CD8-positive, alpha-beta memory T cell (primary cell): Measurements from ENCODE around the gene ZBTB7A. TPM values are rescaled to one million over a fixed set of nuclear protein-coding genes. Genes with fewer than 3 reads are reported as not detected.

Source experiments
- CTCF ChIA-PET: fragments of 350-600 bp; sonication (Branson Sonifier 250); formaldehyde crosslinking; loops from one replicate; lab custom pipeline; 2021; ENCODE audit warnings: antibody characterized with exemption; lab: Charles Lee
- POLR2A ChIA-PET: fragments of 350-600 bp; sonication (Branson Sonifier 250); formaldehyde crosslinking; loops from one replicate; lab custom pipeline; 2021; ENCODE audit warnings: antibody characterized with exemption; lab: Charles Lee
- DNase-seq, 5 donors: peaks; one replicate each; pipeline versions ENCODE4 v3.0.0 to v3.0.0-alpha.2; 2020 to 2022; ENCODE audit warnings: mixed read lengths in 1 of 5
- H3K27ac ChIP-seq: one replicate; pipeline ENCODE4 v1.7.0; 2013; ENCODE audit warnings: low read depth, mild to moderate bottlenecking, low read length, moderate library complexity
- H3K27me3 ChIP-seq: 2 replicates; pipeline ENCODE4 v1.7.0; 2013; ENCODE audit warnings: low read length, mild to moderate bottlenecking; ENCODE audit not compliant: insufficient read depth, poor library complexity, severe bottlenecking
- H3K36me3 ChIP-seq: 2 replicates; pipeline ENCODE4 v1.7.0; 2013; ENCODE audit warnings: mild to moderate bottlenecking, low read length, moderate library complexity; ENCODE audit not compliant: insufficient read depth
- H3K4me1 ChIP-seq: 2 replicates; pipeline ENCODE4 v1.7.0; 2013; ENCODE audit warnings: mild to moderate bottlenecking, low read length, moderate library complexity; ENCODE audit not compliant: insufficient read depth
- H3K4me3 ChIP-seq: 2 replicates; pipeline ENCODE4 v1.7.0; 2013; ENCODE audit warnings: mild to moderate bottlenecking, low read length
- H3K9me3 ChIP-seq: 2 replicates; pipeline ENCODE4 v1.7.0; 2013; ENCODE audit warnings: mild to moderate bottlenecking, low read length
- H3K27ac Mint-ChIP-seq, 8 donors: one replicate each; pipeline ENCODE4 v1.8.0; 2020 to 2021; ENCODE audit warnings: mixed read lengths in 8 of 8, mild to moderate bottlenecking in 6 of 8, inconsistent platforms in 3 of 8, moderate library complexity in 3 of 8
- H3K27me3 Mint-ChIP-seq, 2 donors: one replicate each; pipeline ENCODE4 v1.8.0; 2020 to 2021; ENCODE audit warnings: mixed read lengths in 2 of 2, mild to moderate bottlenecking in 1 of 2, moderate library complexity in 1 of 2
- H3K36me3 Mint-ChIP-seq, 3 donors: one replicate each; pipeline ENCODE4 v1.8.0; 2020 to 2021; ENCODE audit warnings: mixed read lengths in 3 of 3, inconsistent platforms in 1 of 3, mild to moderate bottlenecking in 1 of 3
- H3K4me1 Mint-ChIP-seq, 3 donors: one replicate each; pipeline ENCODE4 v1.8.0; 2020 to 2021; ENCODE audit warnings: mixed read lengths in 3 of 3, inconsistent platforms in 1 of 3, mild to moderate bottlenecking in 1 of 3
- H3K4me3 Mint-ChIP-seq, 7 donors: one replicate each; pipeline ENCODE4 v1.8.0; 2020 to 2021; ENCODE audit warnings: mixed read lengths in 7 of 7, mild to moderate bottlenecking in 6 of 7, moderate library complexity in 4 of 7, inconsistent platforms in 2 of 7
- H3K9me3 Mint-ChIP-seq, 5 donors: one replicate each; pipeline ENCODE4 v1.8.0; 2020 to 2022; ENCODE audit warnings: mixed read lengths in 5 of 5, mild to moderate bottlenecking in 3 of 5, moderate library complexity in 2 of 5, inconsistent platforms in 1 of 5
- polyA plus RNA-seq: library from polyadenylated mRNA; unstranded; fragments of 300-500 nt; fragmentation: Illumina TruSeq; gene quantifications from one replicate; pipeline ENCODE4 v1.2.3, GENCODE V29; 2021
- total RNA-seq, 2 experiments: library from RNA; stranded (reverse); gene quantifications; one replicate each; pipeline ENCODE4 v1.2.3, GENCODE V29; 2021

The ZBTB7A gene
- total and polyA plus RNA-seq, 3 experiments from 2014 or later = 44.1 to 86.1 (median 46.8) TPM

DNA sequence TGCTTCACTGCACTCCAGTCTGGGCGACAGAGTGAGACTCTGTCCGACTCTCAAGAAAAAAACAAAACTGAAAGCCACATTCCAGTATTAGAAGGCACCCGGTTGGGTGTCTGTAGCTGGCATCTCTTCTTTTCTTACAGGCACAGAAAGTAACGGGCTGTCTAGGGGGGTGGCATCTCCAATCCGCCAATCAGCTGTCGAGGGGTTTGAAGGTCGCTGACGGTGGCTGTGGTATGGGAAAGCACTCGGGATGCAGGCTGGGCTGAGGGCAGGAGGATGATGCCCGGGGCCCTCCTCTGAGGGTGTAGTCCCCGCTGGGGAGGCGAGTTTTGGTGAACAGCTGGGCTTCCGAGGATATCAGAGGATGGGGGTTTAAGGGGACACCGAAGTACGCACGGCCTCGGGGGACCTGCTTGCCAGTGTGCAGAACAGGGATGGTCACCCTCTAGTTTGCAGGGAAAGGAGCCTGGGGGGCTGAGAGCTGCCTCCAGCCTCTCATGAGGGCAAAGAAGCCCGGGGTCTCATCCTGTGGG is 27.0 kb upstream of the ZBTB7A start:
- H3K9me3 Mint-ChIP-seq = no peaks in the 10 kb centered on the region
- no peak overlapping the region for H3K4me3 ChIP-seq
- no peaks in the 10 kb centered on the region for H3K27me3 ChIP-seq
- peaks cover 13% of the 10 kb centered on the region for H3K4me1 ChIP-seq
- ChIA-PET CTCF (interaction anchor here (2.5 kb wide), 1 partner anchor 46 kb away, joined by 7 read pairs; no protein-coding TSS in a partner anchor), POLR2A (interaction anchor here (2.9 kb wide), 1 partner anchor 11 kb away, joined by 16 read pairs; no protein-coding TSS in a partner anchor)
- H3K27ac Mint-ChIP-seq = peak overlapping the region in 3 of 8 donors; percentile 42 to 87 (median 75)
- H3K27me3 Mint-ChIP-seq = no peaks in the 10 kb centered on the region
- peaks cover 0 to 29% (median 0%) of the 10 kb centered on the region in 3 donors for H3K36me3 Mint-ChIP-seq
- no peak for DNase-seq
- no peaks in the 10 kb centered on the region for H3K9me3 ChIP-seq
- peaks cover 12 to 14% (median 13%) of the 10 kb centered on the region in 3 donors for H3K4me1 Mint-ChIP-seq
- no peak overlapping the region for H3K27ac ChIP-seq
- H3K4me3 Mint-ChIP-seq = no peak overlapping the region
- H3K36me3 ChIP-seq = no peaks in the 10 kb centered on the region

DNA sequence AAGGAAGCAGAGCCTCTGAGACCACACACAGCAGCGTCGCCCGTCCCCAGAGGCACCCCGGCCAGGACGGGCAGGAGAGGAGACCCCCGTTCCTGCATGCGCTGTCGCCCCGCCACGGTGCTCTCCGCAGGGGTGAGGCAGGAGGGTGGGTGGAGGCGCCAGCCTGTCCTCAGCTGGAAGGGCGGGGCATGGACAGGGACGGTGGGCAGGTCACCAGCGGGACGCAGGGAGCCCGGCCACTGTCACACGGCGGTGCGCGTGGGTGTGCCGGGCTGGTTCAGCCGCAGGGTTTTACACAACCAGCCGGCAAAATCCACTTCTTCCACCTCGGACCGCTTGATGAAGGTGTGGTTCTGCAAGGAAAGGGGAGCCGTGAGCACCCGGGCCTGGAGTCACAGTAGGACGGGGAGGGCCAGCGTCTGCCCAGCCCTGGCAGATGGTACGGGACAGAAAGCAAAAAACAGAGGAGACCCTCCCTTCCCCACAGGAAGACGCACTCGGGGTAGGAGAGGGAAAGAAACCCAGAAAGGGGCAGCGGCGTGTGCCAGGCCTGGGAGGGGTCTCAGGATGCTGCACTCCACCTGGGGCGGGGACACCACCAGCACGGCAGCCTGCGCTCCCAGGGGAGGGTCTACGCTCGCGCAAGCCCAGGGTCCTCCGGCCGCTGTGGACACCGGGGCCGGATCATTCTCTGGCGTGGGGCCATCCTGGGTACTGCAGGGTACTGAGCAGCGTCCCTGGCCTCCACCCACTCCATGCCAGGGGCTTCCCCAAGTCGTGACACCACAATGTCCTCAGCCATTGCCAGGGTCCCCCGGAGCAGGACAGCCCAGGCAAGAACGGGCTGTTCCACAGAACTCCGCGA is 23.9 kb upstream of the ZBTB7A start:
- H3K27ac Mint-ChIP-seq = peak overlapping the region in 4 of 8 donors; percentile 22 to 96 (median 78)
- POLR2A ChIA-PET = interaction anchor here (1.6 to 2.1 kb wide), 4 partner anchors 13 to 23 kb away, joined by 4 to 27 read pairs (median 15); partner anchors contain the start of gene ZBTB7A

DNA sequence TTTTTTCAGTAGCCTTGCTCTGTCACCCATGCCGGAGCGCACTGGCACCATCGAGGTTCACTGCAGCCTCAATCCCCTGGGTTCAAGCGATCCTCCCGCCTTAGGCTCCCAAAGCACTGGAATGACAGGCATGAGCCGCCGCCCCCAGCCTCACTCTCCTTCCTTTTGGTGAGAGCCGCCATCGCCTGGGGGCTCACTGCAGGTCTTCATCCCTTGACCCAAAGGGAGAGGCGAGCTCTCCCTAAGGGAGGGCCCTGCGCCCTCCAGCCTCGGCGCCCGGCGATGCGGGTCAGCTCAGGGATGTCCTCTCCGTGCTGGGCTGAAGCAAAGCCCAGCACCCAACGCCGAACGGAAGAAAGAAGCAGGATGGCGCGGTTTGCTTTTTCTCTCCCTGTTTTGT is 23.2 kb upstream of the ZBTB7A start:
- no peaks in the 10 kb centered on the region for H3K27me3 Mint-ChIP-seq
- POLR2A ChIA-PET = interaction anchor here (0.9 to 2.1 kb wide), 6 partner anchors 12 to 105 kb away, joined by 3 to 27 read pairs (median 5); partner anchors contain the start of genes EEF2 and ZBTB7A
- Histone ChIP-seq H3K4me1 (peaks cover 43% of the 10 kb centered on the region), H3K4me3 (no peak overlapping the region), H3K27me3 (no peaks in the 10 kb centered on the region), H3K36me3 (no peaks in the 10 kb centered on the region), H3K9me3 (no peaks in the 10 kb centered on the region), H3K27ac (no peak overlapping the region)
- peaks cover 0 to 8% (median 0%) of the 10 kb centered on the region in 3 donors for H3K36me3 Mint-ChIP-seq
- H3K4me1 Mint-ChIP-seq = peaks cover 35 to 47% (median 43%) of the 10 kb centered on the region in 3 donors
- H3K9me3 Mint-ChIP-seq = no peaks in the 10 kb centered on the region
- CTCF ChIA-PET = interaction anchor here (0.9 to 3.0 kb wide), 6 partner anchors 13 to 102 kb away, joined by 3 to 23 read pairs (median 5); no protein-coding TSS in a partner anchor
- peak overlapping the region in 1 of 7 donors; percentile 72 for H3K4me3 Mint-ChIP-seq
- peak overlapping the region; percentile 81 to 96 (median 94) for H3K27ac Mint-ChIP-seq
- no peak for DNase-seq

More for the DNA sequence above, 23.9 kb upstream of the ZBTB7A start:
- Mint-ChIP-seq H3K4me1 (peaks cover 34 to 45% (median 41%) of the 10 kb centered on the region in 3 donors), H3K27me3 (no peaks in the 10 kb centered on the region), H3K4me3 (peak overlapping the region in 1 of 7 donors; percentile 40), H3K36me3 (peaks cover 0 to 9% (median 0%) of the 10 kb centered on the region in 3 donors), H3K9me3 (no peaks in the 10 kb centered on the region)
- H3K27ac ChIP-seq = no peak overlapping the region
- no peaks in the 10 kb centered on the region for H3K36me3 ChIP-seq
- no peak overlapping the region for H3K4me3 ChIP-seq
- H3K4me1 ChIP-seq = peaks cover 41% of the 10 kb centered on the region
- CTCF ChIA-PET = interaction anchor here (0.8 to 3.0 kb wide), 4 partner anchors 14 to 103 kb away, joined by 3 to 15 read pairs (median 4); partner anchors contain the start of gene ZBTB7A
- peak in 1 of 5 donors; percentile 25 for DNase-seq
- H3K9me3 ChIP-seq = no peaks in the 10 kb centered on the region
- H3K27me3 ChIP-seq = no peaks in the 10 kb centered on the region

DNA sequence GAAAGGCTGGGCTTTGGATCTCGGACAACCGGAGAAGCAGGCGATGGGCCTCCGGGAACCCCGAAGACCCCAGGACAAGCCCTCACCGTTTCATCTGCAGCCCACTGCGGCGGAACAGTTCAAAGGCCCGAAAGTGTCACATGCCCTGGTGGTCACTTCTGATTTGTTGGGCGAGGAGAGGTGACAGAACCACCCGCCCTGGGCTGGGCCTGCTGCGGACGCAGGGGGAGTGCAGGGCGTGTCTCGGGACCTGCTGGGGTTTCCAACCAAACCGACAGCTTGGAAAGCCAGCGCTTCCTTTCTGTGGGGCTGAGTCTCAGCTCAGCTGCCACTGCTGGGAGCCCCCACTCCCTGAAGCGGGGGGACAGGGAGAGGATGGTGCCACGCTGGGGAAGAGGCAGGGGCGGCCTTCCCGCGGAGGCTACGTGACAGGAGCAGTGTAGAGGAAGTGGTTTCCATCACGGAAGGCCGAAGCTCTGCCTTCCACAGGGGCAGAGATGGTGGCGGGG is 22.8 kb upstream of the ZBTB7A start:
- H3K36me3 ChIP-seq = no peaks in the 10 kb centered on the region
- H3K36me3 Mint-ChIP-seq = peaks cover 0 to 8% (median 0%) of the 10 kb centered on the region in 3 donors
- peak overlapping the region; percentile 62 for H3K27ac ChIP-seq
- ChIA-PET CTCF (interaction anchor here (0.6 to 3.0 kb wide), 10 partner anchors 13 to 110 kb away, joined by 3 to 23 read pairs (median 4); no protein-coding TSS in a partner anchor), POLR2A (interaction anchor here (0.6 to 2.1 kb wide), 12 partner anchors 12 to 380 kb away, joined by 3 to 27 read pairs (median 6); partner anchors contain the start of genes EEF2, PIAS4 and ZBTB7A)
- peak overlapping the region; percentile 49 for H3K4me3 ChIP-seq
- peak overlapping the region; percentile 59 to 78 (median 72) for H3K4me3 Mint-ChIP-seq
- peaks cover 35 to 52% (median 48%) of the 10 kb centered on the region in 3 donors for H3K4me1 Mint-ChIP-seq
- peaks cover 48% of the 10 kb centered on the region for H3K4me1 ChIP-seq
- no peaks in the 10 kb centered on the region for H3K27me3 Mint-ChIP-seq
- no peaks in the 10 kb centered on the region for H3K27me3 ChIP-seq
- H3K27ac Mint-ChIP-seq = peak overlapping the region; percentile 81 to 96 (median 94)
- no peaks in the 10 kb centered on the region for H3K9me3 ChIP-seq
- DNase-seq = peak; percentile 37 to 74 (median 52)
- no peaks in the 10 kb centered on the region for H3K9me3 Mint-ChIP-seq

DNA sequence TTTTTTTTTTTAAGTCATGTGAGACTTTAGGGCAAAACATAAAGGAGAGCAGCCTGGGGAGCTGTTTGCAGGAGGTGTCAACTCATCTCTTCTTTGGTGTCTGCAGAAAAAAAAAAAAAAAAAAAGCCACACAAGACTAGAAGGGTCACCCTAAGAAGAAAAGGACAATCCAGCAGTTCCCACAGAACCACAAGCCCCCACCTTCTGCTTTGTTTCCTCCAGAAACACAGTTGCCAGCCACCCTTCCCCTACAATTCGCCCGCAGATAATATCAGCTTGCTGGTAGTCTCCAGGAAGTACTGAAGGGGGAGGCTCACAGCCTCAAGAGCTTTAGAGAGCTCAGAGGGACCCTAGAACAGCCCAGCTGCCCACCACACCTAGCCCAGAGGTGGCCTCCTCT is 22.3 kb upstream of the ZBTB7A start:
- peak; percentile 48 to 83 (median 63) for DNase-seq
- Mint-ChIP-seq H3K4me1 (peaks cover 37 to 57% (median 51%) of the 10 kb centered on the region in 3 donors), H3K4me3 (peak overlapping the region; percentile 59 to 78 (median 72)), H3K27ac (peak overlapping the region; percentile 81 to 96 (median 94)), H3K27me3 (no peaks in the 10 kb centered on the region), H3K9me3 (no peaks in the 10 kb centered on the region), H3K36me3 (peaks cover 0 to 8% (median 0%) of the 10 kb centered on the region in 3 donors)
- peaks cover 53% of the 10 kb centered on the region for H3K4me1 ChIP-seq
- peak overlapping the region; percentile 49 for H3K4me3 ChIP-seq
- POLR2A ChIA-PET = interaction anchor here (0.6 to 2.1 kb wide), 15 partner anchors 11 to 384 kb away, joined by 3 to 27 read pairs (median 6); partner anchors contain the start of genes EEF2, PIAS4 and ZBTB7A
- no peaks in the 10 kb centered on the region for H3K27me3 ChIP-seq
- H3K36me3 ChIP-seq = no peaks in the 10 kb centered on the region
- peak overlapping the region; percentile 62 for H3K27ac ChIP-seq
- H3K9me3 ChIP-seq = no peaks in the 10 kb centered on the region
- CTCF ChIA-PET = interaction anchor here (0.6 to 3.0 kb wide), 10 partner anchors 9 to 109 kb away, joined by 3 to 23 read pairs (median 4); no protein-coding TSS in a partner anchor

DNA sequence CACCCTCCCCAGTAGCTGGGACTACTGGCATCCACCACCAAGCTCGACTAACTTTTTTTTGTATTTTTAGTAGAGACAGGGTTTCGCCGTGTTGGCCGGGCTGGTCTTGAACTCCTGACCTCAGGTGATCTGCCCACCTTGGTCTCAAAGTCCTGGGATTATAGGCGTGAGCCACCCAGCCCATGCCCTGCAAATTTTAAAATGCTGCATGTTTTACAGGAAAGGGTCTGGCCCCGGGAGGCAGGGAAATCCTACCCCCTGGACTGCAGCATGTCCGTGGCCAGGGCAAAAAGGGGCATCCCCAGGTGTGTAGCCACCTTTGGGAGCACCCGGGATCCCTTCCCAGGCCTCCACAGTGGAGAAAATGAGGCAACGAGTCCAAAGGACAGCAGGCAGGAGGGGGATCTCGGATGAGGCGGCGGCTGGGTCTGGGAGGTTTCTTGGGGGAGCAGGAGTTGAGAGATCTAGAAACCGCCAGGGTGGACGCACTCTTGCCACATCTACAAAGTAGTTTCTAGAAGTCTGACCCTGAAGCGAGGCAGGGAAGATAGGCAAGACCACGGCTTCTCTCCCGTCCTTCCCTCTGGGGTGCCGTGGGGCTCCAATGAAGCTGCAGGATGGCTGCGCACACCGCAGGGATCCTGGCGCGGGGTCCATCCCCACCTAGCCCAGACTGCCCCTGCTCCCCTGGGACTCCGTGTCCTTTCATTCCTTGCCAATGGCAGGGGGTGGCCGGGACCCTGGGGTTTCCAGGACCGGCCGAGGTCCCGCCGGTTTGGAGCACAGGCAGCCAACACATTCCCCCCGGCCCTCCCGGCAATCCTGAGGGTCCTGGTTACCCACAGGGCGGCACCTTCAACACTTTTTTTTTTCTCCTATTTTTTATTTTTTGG is 21.3 kb upstream of the ZBTB7A start:
- peaks cover 40 to 67% (median 51%) of the 10 kb centered on the region in 3 donors for H3K4me1 Mint-ChIP-seq
- no peak overlapping the region for H3K4me3 ChIP-seq
- peak overlapping the region; percentile 69 to 78 (median 73) for H3K4me3 Mint-ChIP-seq
- peaks cover 63% of the 10 kb centered on the region for H3K4me1 ChIP-seq
- no peak for DNase-seq
- H3K27ac ChIP-seq = no peak overlapping the region
- H3K27ac Mint-ChIP-seq = peak overlapping the region; percentile 81 to 96 (median 94)
- no peaks in the 10 kb centered on the region for H3K9me3 Mint-ChIP-seq
- POLR2A ChIA-PET = interaction anchor here (0.6 to 2.1 kb wide), 10 partner anchors 11 to 385 kb away, joined by 3 to 27 read pairs (median 5); partner anchors contain the start of genes PIAS4 and ZBTB7A
- no peaks in the 10 kb centered on the region for H3K9me3 ChIP-seq
- H3K36me3 Mint-ChIP-seq = peaks cover 0 to 1% (median 0%) of the 10 kb centered on the region in 3 donors
- CTCF ChIA-PET = interaction anchor here (0.8 to 3.0 kb wide), 8 partner anchors 10 to 52 kb away, joined by 3 to 23 read pairs (median 6); no protein-coding TSS in a partner anchor
- H3K36me3 ChIP-seq = no peaks in the 10 kb centered on the region
- no peaks in the 10 kb centered on the region for H3K27me3 ChIP-seq
- H3K27me3 Mint-ChIP-seq = no peaks in the 10 kb centered on the region
